ENCODE results near the gene LHX6.

Gene LHX6

GRCh38 chr9:122234022-122234748 is 5.4 kb upstream of the LHX6 start:
- DNase-seq (ENCODE audit: low read depth in 2 of 2), result no peak

DNA sequence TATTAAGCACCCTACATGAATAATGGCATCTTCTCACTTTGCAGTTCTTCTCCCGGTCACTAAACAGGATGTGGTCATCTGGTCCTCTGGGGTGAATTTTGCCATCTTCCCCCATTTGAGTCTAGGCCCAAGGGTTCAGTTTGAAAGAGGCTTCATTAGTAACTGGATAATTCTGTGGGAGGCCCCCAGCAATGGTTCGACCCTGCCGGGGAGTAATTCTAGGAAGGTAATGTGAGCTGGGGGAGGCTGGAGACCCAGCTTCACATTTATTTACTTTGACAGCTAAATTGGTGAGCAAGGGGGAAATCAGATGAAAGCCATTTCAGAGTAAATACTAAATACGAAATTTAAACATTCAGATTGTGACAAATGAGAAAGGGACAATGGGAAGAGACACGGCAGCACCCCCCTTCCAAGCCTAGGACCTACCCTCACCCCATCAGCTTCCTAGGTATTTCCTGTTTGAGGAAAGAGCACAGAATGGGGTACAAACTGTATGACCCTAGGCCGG is 4.1 kb upstream of the LHX6 start:
- no peak for DNase-seq (ENCODE audit: low read depth in 2 of 2)

- DNase-seq (ENCODE audit: low read depth in 2 of 2), result no peak
These were observed 704 bp upstream of the LHX6 start for GRCh38 chr9:122229485-122229837.

GRCh38 chr9:122228191-122228567 is 578 bp downstream of the LHX6 start:
- no peak for DNase-seq (ENCODE audit: low read depth in 2 of 2)

DNA sequence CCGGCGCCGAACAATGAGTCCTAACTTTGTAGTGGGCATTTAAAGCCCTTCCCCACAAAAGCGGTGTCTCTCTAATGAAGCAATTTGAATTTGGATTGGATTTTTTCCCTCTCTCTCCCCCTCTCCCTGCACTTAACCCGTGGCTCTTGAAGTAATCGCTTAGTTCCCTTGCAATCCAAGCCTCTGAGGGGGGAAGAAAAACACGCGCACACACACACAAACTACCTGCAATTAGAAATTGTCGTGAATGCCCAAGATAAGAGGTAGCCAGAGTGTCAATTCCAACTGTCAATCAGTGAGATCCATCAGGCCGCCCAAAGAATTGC is 1.2 kb downstream of the LHX6 start:
- DNase-seq (ENCODE audit: low read depth in 2 of 2), result no peak

DNA sequence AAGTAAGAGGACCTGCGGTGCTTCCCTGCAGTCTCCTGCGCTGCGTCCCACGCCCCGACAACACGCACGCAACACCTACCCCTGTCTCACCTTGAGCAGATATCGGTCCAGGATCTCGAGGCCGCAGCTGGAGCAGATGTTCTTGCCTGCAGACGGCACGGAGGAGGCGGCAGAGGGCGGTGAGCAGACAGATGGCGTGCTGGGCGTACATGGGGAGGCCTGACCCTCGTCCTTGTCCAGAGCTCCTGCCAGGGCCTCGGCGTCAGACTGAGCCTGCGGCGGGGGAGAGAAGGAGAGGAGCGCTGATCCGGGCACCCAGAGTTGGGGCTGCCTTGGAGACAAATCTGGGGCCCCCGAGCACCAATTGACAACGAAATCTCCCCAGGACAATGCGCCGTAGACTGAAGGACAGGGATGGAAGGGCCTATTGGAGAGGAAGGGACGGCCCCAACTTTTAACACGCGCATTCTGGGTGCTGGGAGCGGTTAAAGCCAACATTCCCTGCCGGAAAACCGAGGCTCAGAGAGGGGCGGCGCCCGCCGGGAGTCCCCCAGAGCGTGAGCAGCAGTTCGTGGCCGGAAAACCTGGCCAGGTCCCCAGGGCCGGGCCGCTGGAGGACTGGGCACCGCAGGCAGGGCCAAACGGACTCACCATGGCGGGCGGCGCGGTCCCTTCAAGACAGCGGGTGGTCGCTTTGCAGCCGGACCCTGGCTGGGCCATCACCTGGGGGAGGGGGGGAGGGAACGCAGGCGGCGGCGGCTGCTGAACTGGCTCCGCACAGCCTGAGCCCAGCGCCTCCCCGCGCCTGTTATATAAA is 1.8 kb downstream of the LHX6 start:
- DNase-seq (ENCODE audit: low read depth in 2 of 2), result no peak

DNA sequence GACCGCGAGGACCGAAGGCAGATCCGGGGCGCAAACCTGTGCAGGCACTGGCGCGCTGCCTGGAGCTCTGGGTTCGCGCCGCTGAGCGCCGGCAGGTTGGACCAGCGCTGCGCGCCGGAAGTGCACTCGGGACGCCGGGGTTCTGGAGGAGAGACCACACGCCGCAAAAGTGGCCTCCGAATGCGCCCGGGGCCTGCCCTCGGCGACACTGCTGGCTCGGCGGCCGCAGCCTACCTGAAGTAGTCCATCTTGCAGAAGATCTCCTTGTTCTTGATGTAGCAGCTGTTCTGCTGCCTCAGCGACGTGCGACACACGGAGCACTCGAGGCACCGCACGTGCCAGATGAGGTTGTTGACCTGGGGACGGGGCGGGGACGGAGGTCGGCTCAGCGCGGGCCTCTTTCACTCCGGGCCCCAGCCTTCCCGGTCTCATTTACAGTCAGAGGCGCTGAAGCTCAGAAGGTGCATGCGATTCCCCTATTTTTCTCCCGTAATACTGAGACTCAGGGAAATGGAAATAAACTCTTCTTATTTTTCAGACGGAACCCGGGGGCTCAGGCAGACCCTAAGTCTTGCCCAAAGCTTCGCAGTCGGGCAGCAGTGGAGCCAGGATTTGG is 2.5 kb downstream of the LHX6 start:
- DNase-seq (ENCODE audit: low read depth in 2 of 2), result no peak

GRCh38 chr9:122225312-122226141 is 3.2 kb downstream of the LHX6 start:
- DNase-seq (ENCODE audit: low read depth in 2 of 2), result no peak

DNA sequence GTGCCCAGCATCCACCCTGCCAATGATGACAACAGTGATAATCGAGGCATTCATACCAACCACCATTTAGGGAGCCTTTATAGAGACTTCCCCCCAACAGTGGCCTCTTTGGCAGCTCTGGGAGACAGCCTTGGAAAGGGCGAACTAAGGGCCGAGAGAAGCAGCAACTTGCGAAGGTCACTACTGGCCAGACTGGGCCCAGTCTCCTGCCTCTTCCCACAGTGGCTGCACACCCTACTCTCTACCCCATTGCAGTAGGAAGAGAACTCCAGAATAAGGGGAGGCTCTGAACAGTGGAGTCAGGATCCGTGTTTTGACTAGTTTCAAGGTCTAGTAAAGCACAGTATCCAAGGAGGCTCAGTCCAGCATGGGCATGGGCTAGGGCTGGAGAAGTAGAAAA is 5.3 kb downstream of the LHX6 start:
- no peak for DNase-seq (ENCODE audit: low read depth in 2 of 2)

DNA sequence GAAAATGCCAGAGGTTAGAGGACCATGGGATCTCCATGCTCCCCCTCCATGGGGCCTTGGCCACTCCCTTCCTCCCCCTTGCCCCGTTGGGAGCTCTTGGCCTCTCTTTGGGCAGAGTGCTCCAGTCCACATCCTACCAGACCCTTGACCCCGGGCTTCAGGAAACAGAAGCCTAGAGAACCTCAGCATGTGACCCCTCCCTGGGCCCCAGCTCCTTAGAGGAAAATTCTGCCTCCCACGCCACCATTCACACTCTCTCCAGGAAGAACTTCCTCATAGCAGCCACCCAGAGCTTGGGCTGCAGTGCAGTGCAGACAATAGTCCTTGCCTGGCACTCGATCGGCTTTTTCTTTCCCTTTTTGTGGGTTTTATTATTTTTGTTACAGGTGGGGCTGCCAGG is 6.0 kb downstream of the LHX6 start:
- DNase-seq (ENCODE audit: low read depth in 2 of 2), result no peak

GRCh38 chr9:122221183-122221811 is 7.5 kb downstream of the LHX6 start:
- no peak for DNase-seq (ENCODE audit: low read depth in 2 of 2)

GRCh38 chr9:122220673-122221182 is 8.0 kb downstream of the LHX6 start:
- DNase-seq (ENCODE audit: low read depth in 2 of 2), result no peak

- no peak for DNase-seq (ENCODE audit: low read depth in 2 of 2)
These were observed 8.7 kb downstream of the LHX6 start for GRCh38 chr9:122219856-122220672.

DNA sequence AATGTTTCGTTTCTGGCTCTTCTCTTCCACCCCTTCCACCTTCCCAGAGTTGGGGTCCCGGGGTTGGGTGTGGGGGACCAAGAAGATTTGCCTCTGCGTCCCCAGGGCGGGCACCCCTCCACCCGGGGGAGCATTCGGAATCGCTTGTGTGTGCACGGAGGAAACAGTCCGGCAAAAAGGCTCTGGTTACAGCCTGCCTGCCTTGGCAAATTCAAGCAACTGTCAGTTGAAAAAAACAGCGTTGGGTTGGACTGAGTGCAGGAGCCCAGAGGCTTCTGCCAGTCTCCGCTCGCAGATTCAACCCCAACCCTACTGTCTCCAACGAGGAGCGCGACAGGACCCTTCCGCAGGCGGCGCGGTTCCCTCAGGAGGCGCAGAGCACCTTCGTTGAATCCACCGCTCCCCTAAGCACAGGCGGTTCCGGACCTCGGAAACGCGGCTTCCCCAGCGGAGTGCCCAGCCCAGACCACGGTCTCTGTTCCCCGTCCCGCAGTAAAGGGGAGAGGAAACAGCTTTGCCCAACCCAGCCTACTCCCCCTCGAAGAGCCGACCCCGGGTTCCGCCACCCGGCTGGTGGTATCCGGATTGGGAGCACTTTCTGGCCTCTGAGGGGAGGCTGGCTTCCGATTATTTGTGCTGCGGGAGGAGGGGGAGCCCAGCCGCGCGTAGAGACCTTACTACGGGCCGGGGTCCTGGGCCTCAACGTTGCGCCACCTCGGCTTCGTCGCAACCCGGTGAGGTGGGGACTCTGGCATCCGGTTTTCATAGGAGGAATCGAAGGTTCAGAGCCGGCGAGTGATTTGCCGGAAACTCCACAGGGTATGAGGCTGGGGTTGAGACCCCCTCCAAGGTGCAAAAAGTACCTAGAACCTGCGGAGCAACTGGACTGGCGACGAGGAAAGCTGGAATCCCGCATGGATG is 9.6 kb downstream of the LHX6 start:
- no peak for DNase-seq (ENCODE audit: low read depth in 2 of 2)

GRCh38 chr9:122218071-122218934 is 10.5 kb downstream of the LHX6 start:
- no peak for DNase-seq (ENCODE audit: low read depth in 2 of 2)

- no peak for DNase-seq (ENCODE audit: low read depth in 2 of 2)
These were observed 11.1 kb downstream of the LHX6 start for GRCh38 chr9:122217640-122218039.

- DNase-seq (ENCODE audit: low read depth in 2 of 2), result no peak
These were observed 11.8 kb downstream of the LHX6 start for GRCh38 chr9:122216798-122217418.
